ENCODE measurements around the gene CDIP1. TPM values are rescaled to one million over a fixed set of nuclear protein-coding genes. Genes with fewer than 3 reads are reported as not detected.

The CDIP1 gene
- total RNA-seq, 6 donors from 2014 or later = 7.3 to 27.0 (median 21.9) TPM

DNA sequence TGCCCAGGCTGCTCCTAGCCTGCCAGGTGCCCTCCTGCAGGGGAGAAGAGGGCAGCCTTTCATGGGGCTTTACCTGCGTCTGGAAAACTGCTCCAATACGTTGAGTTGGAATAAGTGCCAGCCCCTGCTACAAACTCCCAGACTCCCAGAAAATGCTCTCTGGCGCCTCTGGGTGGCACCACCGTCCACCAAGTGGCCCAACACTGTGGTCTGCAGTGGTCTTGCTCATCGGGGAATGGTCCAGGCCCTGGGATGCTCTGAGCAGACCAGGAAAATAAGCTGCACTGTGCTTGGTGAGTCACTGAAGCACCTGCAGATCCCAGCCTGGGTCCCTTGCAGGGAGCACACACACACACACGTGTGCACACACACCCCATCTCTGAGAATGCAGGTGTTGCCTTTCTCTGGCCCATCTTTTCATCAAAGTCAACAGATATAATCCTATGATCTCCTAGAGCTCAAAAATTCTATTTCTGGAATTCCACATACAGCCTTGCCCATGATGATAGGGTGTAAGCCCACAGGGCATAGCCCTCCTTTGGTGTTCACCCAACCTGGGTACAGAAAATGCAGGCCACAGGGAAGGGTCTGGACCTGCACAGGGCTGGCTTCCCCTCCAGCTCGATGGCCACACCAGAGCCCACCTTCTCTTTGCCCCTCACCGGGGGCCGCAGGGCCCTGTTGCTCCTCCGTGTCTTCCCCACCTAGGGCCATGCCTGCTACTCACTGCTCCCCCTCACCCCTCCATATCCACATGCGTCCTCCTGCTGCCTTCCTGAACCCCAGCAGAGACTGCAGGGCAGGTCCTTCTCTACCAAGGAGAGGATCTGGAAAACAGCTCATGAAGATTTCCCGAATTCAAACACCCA, 20.5 kb downstream of the CDIP1 start:
- DNase-seq (no peak), ATAC-seq (ENCODE audit: low FRiP score in 2 of 2) (no peak)
- Histone ChIP-seq H3K36me3 (peaks cover 0 to 14% (median 6%) of the 10 kb centered on the region in 4 donors), H3K4me3 (no peak overlapping the region), H3K9me3 (no peaks in the 10 kb centered on the region), H3K27ac (no peak overlapping the region), H3K4me1 (peaks cover 21 to 34% (median 34%) of the 10 kb centered on the region in 4 donors), H3K27me3 (no peaks in the 10 kb centered on the region)
- 78% methylated on average over 12 of the region's 12 CpGs for WGBS, 2 donors
- TF ChIP-seq POLR2AphosphoS5 (IDR thresholded peaks at IDR 0.05) = no peak
- TF ChIP-seq, protein P1, sequence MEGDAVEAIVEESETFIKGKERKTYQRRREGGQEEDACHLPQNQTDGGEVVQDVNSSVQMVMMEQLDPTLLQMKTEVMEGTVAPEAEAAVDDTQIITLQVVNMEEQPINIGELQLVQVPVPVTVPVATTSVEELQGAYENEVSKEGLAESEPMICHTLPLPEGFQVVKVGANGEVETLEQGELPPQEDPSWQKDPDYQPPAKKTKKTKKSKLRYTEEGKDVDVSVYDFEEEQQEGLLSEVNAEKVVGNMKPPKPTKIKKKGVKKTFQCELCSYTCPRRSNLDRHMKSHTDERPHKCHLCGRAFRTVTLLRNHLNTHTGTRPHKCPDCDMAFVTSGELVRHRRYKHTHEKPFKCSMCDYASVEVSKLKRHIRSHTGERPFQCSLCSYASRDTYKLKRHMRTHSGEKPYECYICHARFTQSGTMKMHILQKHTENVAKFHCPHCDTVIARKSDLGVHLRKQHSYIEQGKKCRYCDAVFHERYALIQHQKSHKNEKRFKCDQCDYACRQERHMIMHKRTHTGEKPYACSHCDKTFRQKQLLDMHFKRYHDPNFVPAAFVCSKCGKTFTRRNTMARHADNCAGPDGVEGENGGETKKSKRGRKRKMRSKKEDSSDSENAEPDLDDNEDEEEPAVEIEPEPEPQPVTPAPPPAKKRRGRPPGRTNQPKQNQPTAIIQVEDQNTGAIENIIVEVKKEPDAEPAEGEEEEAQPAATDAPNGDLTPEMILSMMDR (IDR thresholded peaks at IDR 0.05) = peak in 5 of 6 experiments; percentile 20 to 54 (median 41)

DNA sequence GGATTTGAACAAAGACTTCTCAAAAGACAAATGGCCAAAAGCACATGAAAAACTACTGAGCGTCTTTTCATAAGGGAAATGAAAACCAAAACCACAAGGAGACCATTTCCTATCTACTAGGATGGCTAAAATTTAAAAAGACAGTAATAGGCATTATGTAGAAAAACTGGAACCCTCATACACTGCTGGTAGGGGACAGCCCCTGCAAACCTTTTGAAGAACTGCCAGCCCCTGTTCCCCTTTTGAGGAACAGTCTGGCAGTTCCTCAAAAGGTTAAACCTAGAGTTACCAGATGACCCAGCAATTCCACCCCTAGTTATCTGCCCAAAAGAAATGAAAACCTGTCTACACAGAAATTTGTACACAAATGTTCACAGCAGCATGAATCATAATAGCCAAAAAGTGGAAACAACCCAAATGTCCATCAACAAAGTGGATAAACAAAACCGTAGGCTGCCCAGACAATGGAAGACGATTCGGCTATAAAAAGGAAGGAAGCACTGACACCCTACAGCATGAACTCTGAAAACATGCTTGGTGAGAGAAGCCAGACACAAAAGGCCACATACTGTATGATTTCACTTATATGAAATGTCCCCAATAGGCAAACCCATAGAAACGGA, 22.9 kb downstream of the CDIP1 start:
- H3K4me1 ChIP-seq = peaks cover 21 to 48% (median 35%) of the 10 kb centered on the region in 4 donors
- DNase-seq (no peak), ATAC-seq (ENCODE audit: low FRiP score in 2 of 2) (peak in 1 of 2 donors; percentile 65)
- 35 to 38% methylated on average over 5 of the region's 5 CpGs for WGBS, 2 donors
- H3K27ac ChIP-seq = peak overlapping the region; percentile 52 to 80 (median 78)
- peaks cover 0 to 33% (median 26%) of the 10 kb centered on the region in 4 donors for H3K36me3 ChIP-seq
- no peak overlapping the region for H3K4me3 ChIP-seq
- no peaks in the 10 kb centered on the region for H3K9me3 ChIP-seq
- no peak for TF ChIP-seq POLR2AphosphoS5 (IDR thresholded peaks at IDR 0.05)
- no peak for TF ChIP-seq EP300 (IDR thresholded peaks at IDR 0.05)
- H3K27me3 ChIP-seq = no peaks in the 10 kb centered on the region

DNA sequence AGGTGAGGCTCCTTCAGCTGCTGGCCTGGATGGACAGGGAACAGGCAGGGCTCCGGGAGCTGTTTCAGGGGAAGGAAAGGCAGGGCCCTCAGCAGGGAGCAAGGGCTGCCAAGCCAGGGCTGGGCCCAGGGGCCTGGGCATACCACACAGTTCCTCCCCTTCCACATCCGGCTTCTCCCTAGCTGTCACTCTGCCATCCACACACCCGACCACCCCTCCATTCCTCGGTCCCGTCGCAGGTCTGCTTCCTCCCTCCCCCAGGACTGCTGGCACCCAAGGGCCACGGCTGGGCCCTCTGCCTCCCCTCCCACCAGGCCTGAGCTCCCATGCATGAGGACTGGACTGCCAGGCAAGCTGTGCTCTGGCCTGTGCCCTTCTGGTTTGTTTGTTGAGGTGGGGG, 24.0 kb downstream of the CDIP1 start:
- DNase-seq (peak in 1 of 2 donors; percentile 40), ATAC-seq (ENCODE audit: low FRiP score in 2 of 2) (no peak)
- H3K4me3 ChIP-seq = no peak overlapping the region
- peaks cover 6 to 43% (median 34%) of the 10 kb centered on the region in 4 donors for H3K36me3 ChIP-seq
- peaks cover 21 to 48% (median 35%) of the 10 kb centered on the region in 4 donors for H3K4me1 ChIP-seq
- no peaks in the 10 kb centered on the region for H3K9me3 ChIP-seq
- 17 to 32% methylated on average over 6 to 7 of the region's 7 CpGs for WGBS, 2 donors
- H3K27ac ChIP-seq = peak overlapping the region; percentile 52 to 80 (median 78)
- H3K27me3 ChIP-seq = no peaks in the 10 kb centered on the region
- no peak for TF ChIP-seq POLR2AphosphoS5 (IDR thresholded peaks at IDR 0.05)
- no peak for TF ChIP-seq POLR2A (IDR thresholded peaks at IDR 0.05)
- no peak for TF ChIP-seq EP300 (IDR thresholded peaks at IDR 0.05)
- TF ChIP-seq, protein P1 (IDR thresholded peaks at IDR 0.05) = no peak

DNA sequence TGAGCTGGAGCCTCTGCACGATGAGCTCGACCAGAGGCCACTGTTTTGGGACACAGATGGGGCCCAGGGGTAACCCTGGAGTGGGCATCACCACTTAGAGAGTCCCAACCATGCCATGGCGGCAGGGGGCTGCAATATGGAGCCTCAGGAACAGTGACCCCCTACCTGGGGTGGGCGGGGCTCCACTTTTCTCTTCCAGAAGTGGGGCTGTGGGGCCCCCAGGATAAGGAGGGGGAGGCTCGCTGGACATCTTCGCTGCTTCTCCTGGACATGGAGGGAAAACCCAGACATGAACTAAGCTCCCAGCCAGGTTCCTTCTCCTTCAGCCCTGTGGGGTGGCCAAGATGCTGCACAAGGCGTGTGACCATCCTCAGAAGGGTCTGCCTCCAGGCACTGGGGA, 24.7 kb downstream of the CDIP1 start:
- Histone ChIP-seq H3K36me3 (peaks cover 9 to 50% (median 41%) of the 10 kb centered on the region in 4 donors), H3K27me3 (no peaks in the 10 kb centered on the region), H3K4me3 (no peak overlapping the region), H3K27ac (peak overlapping the region; percentile 52 to 80 (median 78)), H3K9me3 (no peaks in the 10 kb centered on the region), H3K4me1 (peaks cover 21 to 48% (median 35%) of the 10 kb centered on the region in 4 donors)
- TF ChIP-seq EP300 (IDR thresholded peaks at IDR 0.05) = no peak
- no peak for TF ChIP-seq POLR2A (IDR thresholded peaks at IDR 0.05)
- ATAC-seq (ENCODE audit: low FRiP score in 2 of 2) (no peak), DNase-seq (no peak)
- WGBS, 2 donors = 92 to 100% methylated on average over 2 to 7 of the region's 7 CpGs

DNA sequence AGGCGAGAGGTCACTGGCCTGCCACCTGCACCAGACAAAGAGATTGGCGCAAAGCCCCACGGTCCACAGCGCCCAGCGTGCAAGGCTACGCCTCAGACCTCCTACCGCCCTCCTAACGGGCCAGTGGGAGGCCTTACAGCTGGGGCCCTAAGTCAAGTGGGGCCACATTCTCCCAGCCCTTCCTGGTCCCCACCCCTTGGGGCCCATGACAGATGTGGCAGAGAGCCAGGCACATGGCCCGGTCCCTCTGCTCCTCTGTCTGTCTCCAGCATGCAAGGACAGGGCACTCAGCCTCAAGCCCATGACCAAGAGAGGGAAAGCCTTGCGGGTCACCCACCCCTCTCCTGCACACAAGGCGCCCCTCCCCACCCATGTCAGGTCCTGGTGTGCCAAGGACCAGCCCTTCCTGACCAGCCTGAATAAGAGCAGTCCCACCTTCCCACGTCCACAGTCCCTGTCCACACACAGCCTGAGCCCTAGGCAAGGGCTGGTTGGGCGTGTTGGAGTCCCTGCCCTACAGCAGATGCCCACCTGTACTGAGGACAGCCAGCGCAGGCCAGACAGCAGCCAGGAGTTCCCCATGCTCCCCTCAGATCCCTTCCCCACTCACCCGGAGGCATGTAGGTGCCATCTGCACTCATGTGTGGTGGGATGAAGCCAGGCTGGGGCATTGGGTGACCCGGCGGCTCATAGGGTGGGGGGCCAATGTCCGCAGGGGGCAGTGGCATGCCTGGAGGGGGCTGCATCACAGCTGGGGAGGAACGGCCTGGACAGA, 25.3 kb downstream of the CDIP1 start:
- ATAC-seq (ENCODE audit: low FRiP score in 2 of 2) = no peak

More for the DNA sequence above, 25.3 kb downstream of the CDIP1 start:
- no peaks in the 10 kb centered on the region for H3K27me3 ChIP-seq
- H3K27ac ChIP-seq = peak overlapping the region in 2 of 4 donors; percentile 77 to 80
- WGBS, 2 donors = 72 to 93% methylated on average over 4 to 13 of the region's 19 CpGs
- TF ChIP-seq, protein P1 (IDR thresholded peaks at IDR 0.05) = no peak
- TF ChIP-seq EP300 (IDR thresholded peaks at IDR 0.05) (no peak), POLR2AphosphoS5 (IDR thresholded peaks at IDR 0.05) (no peak), POLR2A (IDR thresholded peaks at IDR 0.05) (no peak)
- peaks cover 21 to 48% (median 35%) of the 10 kb centered on the region in 4 donors for H3K4me1 ChIP-seq
- H3K36me3 ChIP-seq = peaks cover 11 to 56% (median 47%) of the 10 kb centered on the region in 4 donors
- no peak overlapping the region for H3K4me3 ChIP-seq
- DNase-seq = peak in 1 of 2 donors; percentile 50
- H3K9me3 ChIP-seq = no peaks in the 10 kb centered on the region

All from upper lobe of left lung (tissue), 6 donors.